PC-9 (cell line): ENCODE results near the gene NPSR1.
"Not testable (repeated sequence)": the region's sequence is repeated elsewhere in the genome, so short reads cannot be mapped to it uniquely, and the experiment has no call there.

ENCODE experiments used
- EZH2 ChIP-seq: fragments of 200-600 bp; sonication (generic); IDR thresholded peaks from 2 replicates; pipeline ENCODE4 v1.8.0; 2017; ENCODE audit warnings: antibody characterized with exemption, low read depth
- TF ChIP-seq, protein P1 (sequence below): fragments of 200-600 bp; sonication (generic); conservative IDR thresholded peaks from 2 replicates; pipeline ENCODE4 v1.6.1; 2017; ENCODE audit warnings: mixed run types, antibody characterized with exemption, mild to moderate bottlenecking, moderate library complexity

- TF ChIP-seq, protein P1, sequence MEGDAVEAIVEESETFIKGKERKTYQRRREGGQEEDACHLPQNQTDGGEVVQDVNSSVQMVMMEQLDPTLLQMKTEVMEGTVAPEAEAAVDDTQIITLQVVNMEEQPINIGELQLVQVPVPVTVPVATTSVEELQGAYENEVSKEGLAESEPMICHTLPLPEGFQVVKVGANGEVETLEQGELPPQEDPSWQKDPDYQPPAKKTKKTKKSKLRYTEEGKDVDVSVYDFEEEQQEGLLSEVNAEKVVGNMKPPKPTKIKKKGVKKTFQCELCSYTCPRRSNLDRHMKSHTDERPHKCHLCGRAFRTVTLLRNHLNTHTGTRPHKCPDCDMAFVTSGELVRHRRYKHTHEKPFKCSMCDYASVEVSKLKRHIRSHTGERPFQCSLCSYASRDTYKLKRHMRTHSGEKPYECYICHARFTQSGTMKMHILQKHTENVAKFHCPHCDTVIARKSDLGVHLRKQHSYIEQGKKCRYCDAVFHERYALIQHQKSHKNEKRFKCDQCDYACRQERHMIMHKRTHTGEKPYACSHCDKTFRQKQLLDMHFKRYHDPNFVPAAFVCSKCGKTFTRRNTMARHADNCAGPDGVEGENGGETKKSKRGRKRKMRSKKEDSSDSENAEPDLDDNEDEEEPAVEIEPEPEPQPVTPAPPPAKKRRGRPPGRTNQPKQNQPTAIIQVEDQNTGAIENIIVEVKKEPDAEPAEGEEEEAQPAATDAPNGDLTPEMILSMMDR, result not testable (repeated sequence)
- not testable (repeated sequence) for TF ChIP-seq EZH2
Measured at GRCh38 chr7:34870041-34870440, 212.0 kb downstream of the NPSR1 start.
